Measurements from ENCODE around the gene LRRC34. TPM values are rescaled to one million over a fixed set of nuclear protein-coding genes. Genes with fewer than 3 reads are reported as not detected.

Gene LRRC34
- total RNA-seq, 4 donors from 2014 or later = 1.3 to 27.3 (median 5.8) TPM; not detected in 1

DNA sequence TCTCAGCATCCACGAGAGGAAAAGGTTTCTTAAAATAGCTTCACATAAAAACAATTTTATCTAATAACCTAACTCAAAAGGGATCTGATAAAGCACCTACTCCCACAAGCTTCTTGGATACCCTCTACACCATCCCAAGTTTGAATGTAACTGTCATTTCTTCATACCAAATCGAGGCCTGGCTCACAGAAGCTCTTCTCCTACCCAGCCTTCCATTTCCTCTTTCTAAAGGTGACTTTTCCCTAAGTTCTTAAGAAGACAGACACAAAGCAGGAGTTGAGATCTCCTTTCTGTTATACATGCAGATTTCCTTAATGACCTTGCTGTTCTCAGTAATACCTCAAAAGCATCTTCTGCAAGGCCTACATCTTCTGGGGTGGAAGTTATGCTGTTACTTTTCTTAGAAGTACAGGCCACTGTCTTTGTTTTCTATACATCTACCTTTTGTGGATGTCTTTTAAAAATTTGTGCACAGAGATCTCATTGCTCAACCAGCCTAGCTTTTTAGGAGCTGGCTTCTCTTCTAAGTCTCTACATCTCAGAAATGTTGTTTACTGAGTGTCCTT, 3.4 kb downstream of the LRRC34 start:
- DNase-seq = no peak
- Histone ChIP-seq H3K27ac (no peak overlapping the region), H3K4me1 (no peaks in the 10 kb centered on the region), H3K9me3 (no peaks in the 10 kb centered on the region), H3K36me3 (no peaks in the 10 kb centered on the region), H3K4me3 (no peak overlapping the region), H3K27me3 (no peaks in the 10 kb centered on the region)
- intact Hi-C loops (cut with DNase I; ENCODE audit: low total_unique reads) = no loop called here
- TF ChIP-seq POLR2A (IDR thresholded peaks at IDR 0.05) = no peak
- TF ChIP-seq, protein P1, sequence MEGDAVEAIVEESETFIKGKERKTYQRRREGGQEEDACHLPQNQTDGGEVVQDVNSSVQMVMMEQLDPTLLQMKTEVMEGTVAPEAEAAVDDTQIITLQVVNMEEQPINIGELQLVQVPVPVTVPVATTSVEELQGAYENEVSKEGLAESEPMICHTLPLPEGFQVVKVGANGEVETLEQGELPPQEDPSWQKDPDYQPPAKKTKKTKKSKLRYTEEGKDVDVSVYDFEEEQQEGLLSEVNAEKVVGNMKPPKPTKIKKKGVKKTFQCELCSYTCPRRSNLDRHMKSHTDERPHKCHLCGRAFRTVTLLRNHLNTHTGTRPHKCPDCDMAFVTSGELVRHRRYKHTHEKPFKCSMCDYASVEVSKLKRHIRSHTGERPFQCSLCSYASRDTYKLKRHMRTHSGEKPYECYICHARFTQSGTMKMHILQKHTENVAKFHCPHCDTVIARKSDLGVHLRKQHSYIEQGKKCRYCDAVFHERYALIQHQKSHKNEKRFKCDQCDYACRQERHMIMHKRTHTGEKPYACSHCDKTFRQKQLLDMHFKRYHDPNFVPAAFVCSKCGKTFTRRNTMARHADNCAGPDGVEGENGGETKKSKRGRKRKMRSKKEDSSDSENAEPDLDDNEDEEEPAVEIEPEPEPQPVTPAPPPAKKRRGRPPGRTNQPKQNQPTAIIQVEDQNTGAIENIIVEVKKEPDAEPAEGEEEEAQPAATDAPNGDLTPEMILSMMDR (IDR thresholded peaks at IDR 0.05) = no peak

DNA sequence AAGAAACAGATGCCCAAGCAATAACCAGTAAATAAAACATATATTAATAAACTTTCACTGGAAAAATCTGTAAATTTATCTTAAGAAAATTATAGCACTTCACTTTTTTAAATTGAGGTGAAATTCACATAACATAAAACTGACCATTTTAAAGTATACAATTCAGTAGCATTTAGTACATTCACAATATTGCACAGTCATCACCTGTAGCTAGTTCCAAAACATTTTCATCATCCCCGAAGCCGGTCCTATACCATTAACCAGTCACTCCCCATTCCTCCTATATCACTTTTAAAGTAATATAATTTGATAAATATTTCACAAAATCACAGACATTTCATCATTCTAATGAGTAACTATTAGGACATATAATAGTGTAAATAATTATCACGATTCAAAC, 8.0 kb downstream of the LRRC34 start:
- Histone ChIP-seq H3K4me1 (no peaks in the 10 kb centered on the region), H3K27ac (no peak overlapping the region), H3K4me3 (no peak overlapping the region), H3K27me3 (no peaks in the 10 kb centered on the region), H3K36me3 (no peaks in the 10 kb centered on the region), H3K9me3 (no peaks in the 10 kb centered on the region)
- intact Hi-C loops (cut with DNase I; ENCODE audit: low total_unique reads) = no loop called here
- TF ChIP-seq, protein P1 (IDR thresholded peaks at IDR 0.05) = no peak
- no peak for TF ChIP-seq POLR2A (IDR thresholded peaks at IDR 0.05)
- DNase-seq = no peak

DNA sequence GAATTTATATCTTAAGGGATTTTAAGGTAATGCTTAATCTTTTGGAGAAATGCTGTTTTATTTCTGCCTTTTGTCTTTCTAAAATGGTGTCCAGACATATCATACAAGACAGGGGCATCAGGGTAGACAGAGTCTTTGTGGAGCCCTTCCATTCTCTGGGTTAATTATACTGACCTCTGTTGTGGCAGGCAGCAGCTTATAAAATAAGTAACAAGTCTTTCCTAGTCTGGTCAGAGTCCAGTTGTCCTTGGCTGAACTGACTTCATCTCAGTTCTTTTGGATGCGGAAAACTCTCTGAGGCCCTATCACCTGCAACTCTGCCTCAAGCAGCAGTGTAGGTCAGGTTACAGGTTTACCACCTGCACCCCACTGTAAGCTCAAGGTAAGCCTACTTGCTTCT, 20.3 kb downstream of the LRRC34 start:
- TF ChIP-seq, protein P1 (IDR thresholded peaks at IDR 0.05) = no peak
- no peak for TF ChIP-seq POLR2A (IDR thresholded peaks at IDR 0.05)
- H3K4me1 ChIP-seq = no peaks in the 10 kb centered on the region
- H3K36me3 ChIP-seq = no peaks in the 10 kb centered on the region
- intact Hi-C loops (cut with DNase I; ENCODE audit: low total_unique reads) = no loop called here
- no peak for DNase-seq
- no peak overlapping the region for H3K4me3 ChIP-seq
- no peaks in the 10 kb centered on the region for H3K27me3 ChIP-seq
- no peaks in the 10 kb centered on the region for H3K9me3 ChIP-seq
- H3K27ac ChIP-seq = no peak overlapping the region

DNA sequence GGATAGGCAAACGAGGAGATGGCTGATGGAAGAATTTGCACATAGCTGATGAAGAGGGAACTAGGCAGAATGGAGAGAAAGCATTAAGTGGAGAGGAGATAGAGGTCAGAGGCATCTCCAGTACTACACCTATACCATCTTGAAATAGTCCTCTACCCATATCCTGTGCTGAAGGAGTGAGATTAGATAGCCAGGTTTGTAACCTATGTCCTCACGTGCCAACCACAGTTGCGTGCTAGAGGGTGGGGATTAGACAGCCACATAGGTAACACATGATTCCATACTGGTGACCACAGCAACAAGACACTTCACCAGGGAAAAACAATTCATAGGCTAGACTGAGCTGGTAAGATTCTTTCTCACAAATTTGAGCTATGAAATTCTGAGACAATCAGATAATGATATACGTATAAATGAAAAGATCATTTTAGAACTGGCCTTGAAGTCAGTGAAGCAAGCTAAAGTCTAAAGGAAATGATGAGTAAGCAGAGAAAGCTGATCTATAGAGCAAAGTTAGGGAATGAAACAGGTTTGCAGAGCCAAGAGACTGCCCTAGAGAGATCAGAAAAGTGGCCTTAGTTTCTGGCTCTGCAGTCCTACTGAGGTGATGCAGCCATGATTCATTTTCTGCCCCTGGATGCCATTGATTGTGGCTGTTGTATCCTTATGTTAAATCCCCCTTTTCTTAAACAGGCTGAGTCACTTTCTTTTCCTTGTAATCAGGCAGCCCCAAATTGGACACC, 21.8 kb downstream of the LRRC34 start:
- TF ChIP-seq, protein P1 (IDR thresholded peaks at IDR 0.05) = no peak
- no peak for TF ChIP-seq POLR2A (IDR thresholded peaks at IDR 0.05)
- Histone ChIP-seq H3K9me3 (no peaks in the 10 kb centered on the region), H3K36me3 (no peaks in the 10 kb centered on the region), H3K27me3 (no peaks in the 10 kb centered on the region), H3K27ac (no peak overlapping the region), H3K4me1 (no peaks in the 10 kb centered on the region), H3K4me3 (no peak overlapping the region)
- DNase-seq = no peak
- intact Hi-C loops (cut with DNase I; ENCODE audit: low total_unique reads) = no loop called here

DNA sequence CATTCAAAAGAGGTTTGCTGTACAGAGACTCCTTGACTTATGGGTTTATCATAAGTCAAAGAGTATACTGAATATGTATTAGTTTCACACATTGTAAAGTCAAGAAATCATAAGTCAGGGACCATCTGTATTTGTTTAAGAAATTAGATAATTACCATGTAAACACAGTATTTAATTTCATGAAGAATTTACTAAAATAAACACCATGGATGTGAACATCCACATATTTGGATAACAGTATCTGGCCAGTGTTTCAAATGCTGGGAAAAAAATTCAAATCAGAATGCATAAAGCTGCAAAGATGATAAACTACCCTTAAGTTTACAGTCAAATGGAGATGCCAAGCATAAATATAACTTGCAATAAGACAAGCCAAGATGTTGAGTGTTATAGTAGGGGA, 22.5 kb downstream of the LRRC34 start:
- Histone ChIP-seq H3K4me3 (no peak overlapping the region), H3K36me3 (no peaks in the 10 kb centered on the region), H3K27ac (no peak overlapping the region), H3K27me3 (no peaks in the 10 kb centered on the region), H3K4me1 (no peaks in the 10 kb centered on the region), H3K9me3 (no peaks in the 10 kb centered on the region)
- intact Hi-C loops (cut with DNase I; ENCODE audit: low total_unique reads) = no loop called here
- TF ChIP-seq, protein P1 (IDR thresholded peaks at IDR 0.05) = no peak
- TF ChIP-seq POLR2A (IDR thresholded peaks at IDR 0.05) = no peak
- DNase-seq = no peak
